Lower leg skin (tissue), 4 donors: ENCODE measurements around the gene TMEM151A. TPM values are rescaled to one million over a fixed set of nuclear protein-coding genes. Genes with fewer than 3 reads are reported as not detected.

ENCODE experiments used
- DNase-seq, 2 donors: peaks; one replicate each; pipeline ENCODE4 v3.0.0-alpha.2; 2019; ENCODE audit warnings: low spot score in 2 of 2
- H3K4me3 ChIP-seq: fragments of 200-600 bp; sonication (generic); 2 replicates; pipeline ENCODE4 v1.5.1; 2017; ENCODE audit warnings: mild to moderate bottlenecking, low read depth; ENCODE audit not compliant: poor library complexity, severe bottlenecking
- CTCF ChIP-seq, 3 donors: fragments of 450-650 bp; IDR thresholded peaks; one replicate each; pipeline ENCODE4 v1.5.1; 2016; ENCODE audit warnings: antibody characterized with exemption in 3 of 3, mild to moderate bottlenecking in 3 of 3, moderate library complexity in 2 of 3
- POLR2A ChIP-seq, 2 donors: fragments of 450-650 bp; IDR thresholded peaks; one replicate each; pipeline ENCODE4 v1.6.1; 2016 to 2017; ENCODE audit warnings: antibody characterized with exemption in 2 of 2, mild to moderate bottlenecking in 1 of 2, moderate library complexity in 1 of 2
- WGBS, 2 donors: methylation state at CpG; one replicate each; pipeline ENCODE4 v1.1.5; 2018; 5-methylcytosine and 5-hydroxymethylcytosine counted together
- intact Hi-C: fragments of 100-400 bp; cut with DNase I; formaldehyde crosslinking; loops from one replicate; pipeline ENCODE4 v1.15.0; 2023; ENCODE audit warnings: low total_unique reads
- total RNA-seq, 4 donors: library from RNA; depleted of rRNA; stranded (reverse); fragments of >200 nt; gene quantifications; one replicate each; pipeline ENCODE4 v1.1.0, GENCODE V29; 2016

The TMEM151A gene
- not detected for total RNA-seq

GRCh38 chr11:66291706-66292542 is at the start of gene TMEM151A:
Gene TMEM151A, plus strand, starts transcription at chr11:66291894. Its CDS starts 120 bp downstream, at chr11:66292014.
- no peak for DNase-seq
- H3K4me3 ChIP-seq, result no peak within 1 kb of the TSS
- intact Hi-C loops, result no loop called here
- WGBS, 2 donors, result 1 to 3% methylated on average over 28 to 40 of the region's 95 CpGs
- TF ChIP-seq POLR2A (IDR thresholded peaks at IDR 0.05) (no peak), CTCF (IDR thresholded peaks at IDR 0.05) (no peak)

GRCh38 chr11:66242095-66242765 is 49.5 kb upstream of the TMEM151A start:
- WGBS, 2 donors, result 85% methylated on average over 14 of the region's 14 CpGs
- DNase-seq, result no peak
- no peak for TF ChIP-seq CTCF (IDR thresholded peaks at IDR 0.05)
- TF ChIP-seq POLR2A (IDR thresholded peaks at IDR 0.05), result no peak
- H3K4me3 ChIP-seq, result no peak overlapping the region
- intact Hi-C loops, result no loop called here

- TF ChIP-seq POLR2A (IDR thresholded peaks at IDR 0.05), result no peak
- TF ChIP-seq CTCF (IDR thresholded peaks at IDR 0.05), result no peak
- H3K4me3 ChIP-seq, result no peak overlapping the region
- intact Hi-C loops, result no loop called here
- no peak for DNase-seq
- whole genome bisulfite sequencing, 2 donors, result 75 to 77% methylated on average over 13 of the region's 13 CpGs
Measured at GRCh38 chr11:66243782-66244535, 47.7 kb upstream of the TMEM151A start.

GRCh38 chr11:66247295-66247694 is 44.4 kb upstream of the TMEM151A start:
- intact Hi-C loops, result no loop called here
- 86 to 88% methylated on average over 4 of the region's 4 CpGs for WGBS, 2 donors
- DNase-seq, result no peak
- no peak overlapping the region for H3K4me3 ChIP-seq
- no peak for TF ChIP-seq CTCF (IDR thresholded peaks at IDR 0.05)

- 86 to 90% methylated on average over 3 of the region's 3 CpGs for WGBS, 2 donors
- TF ChIP-seq CTCF (IDR thresholded peaks at IDR 0.05) (no peak), POLR2A (IDR thresholded peaks at IDR 0.05) (no peak)
- no peak for DNase-seq
- no peak overlapping the region for H3K4me3 ChIP-seq
- intact Hi-C loops, result no loop called here
Measured at GRCh38 chr11:66247801-66248200, 43.9 kb upstream of the TMEM151A start.
